AG08396 (cell line): ENCODE measurements around the gene PIM1.

Experiments
- DNase-seq: peaks from one replicate; pipeline ENCODE4 v3.0.0; 2012; ENCODE audit warnings: low spot score, mixed read lengths

The PIM1 gene

GRCh38 chr6:37222992-37223391, 53.0 kb downstream of the PIM1 start:
- DNase-seq = no peak
